KMS-11 (cell line): ENCODE data around the gene LGALS3.

ENCODE experiments used
- H2AFZ ChIP-seq: fragments of 200-600 bp; sonication (generic); 2 replicates; pipeline ENCODE4 v1.6.1; 2016; ENCODE audit warnings: antibody characterized with exemption, mixed run types, low read depth
- H3K27ac ChIP-seq: fragments of 200-600 bp; sonication (generic); 2 replicates; pipeline ENCODE4 v1.6.1; 2016; ENCODE audit warnings: mild to moderate bottlenecking, mixed run types
- H3K27me3 ChIP-seq: fragments of 200-600 bp; sonication (generic); 2 replicates; pipeline ENCODE4 v1.6.1; 2017; ENCODE audit warnings: mild to moderate bottlenecking, low read depth, mixed run types, moderate library complexity; ENCODE audit not compliant: insufficient read depth
- H3K36me3 ChIP-seq: fragments of 200-600 bp; sonication (generic); 2 replicates; pipeline ENCODE4 v1.6.1; 2017; ENCODE audit warnings: mild to moderate bottlenecking, mixed run types; ENCODE audit not compliant: insufficient read depth
- H3K4me1 ChIP-seq: fragments of 200-600 bp; sonication (generic); 2 replicates; pipeline ENCODE4 v1.6.1; 2016; ENCODE audit warnings: mild to moderate bottlenecking, low read depth, mixed run types; ENCODE audit not compliant: poor library complexity, severe bottlenecking
- H3K4me2 ChIP-seq: fragments of 200-600 bp; sonication (generic); 2 replicates; pipeline ENCODE4 v1.7.0; 2016; ENCODE audit warnings: mild to moderate bottlenecking, mixed run types
- H3K4me3 ChIP-seq: fragments of 200-600 bp; sonication (generic); IDR thresholded peaks from 2 replicates; pipeline ENCODE4 v1.6.1; 2017; ENCODE audit warnings: low read depth, low read length, mixed read lengths; ENCODE audit not compliant: insufficient read depth
- H3K79me2 ChIP-seq: fragments of 200-600 bp; sonication (generic); 2 replicates; pipeline ENCODE4 v1.6.1; 2016; ENCODE audit warnings: low read depth, mixed run types; ENCODE audit not compliant: insufficient read depth
- H3K9ac ChIP-seq: fragments of 200-600 bp; sonication (generic); 2 replicates; pipeline ENCODE4 v1.6.1; 2016; ENCODE audit warnings: mild to moderate bottlenecking, mixed run types
- H4K20me1 ChIP-seq: fragments of 200-600 bp; sonication (generic); 2 replicates; pipeline ENCODE4 v1.6.1; 2016; ENCODE audit warnings: mild to moderate bottlenecking, mixed run types; ENCODE audit not compliant: insufficient read depth
- TF ChIP-seq, protein P1 (sequence below): fragments of 200-600 bp; sonication (generic); conservative IDR thresholded peaks from 2 replicates; pipeline ENCODE4 v1.6.1; 2017; ENCODE audit warnings: low read depth, mild to moderate bottlenecking, antibody characterized with exemption, low read length, moderate library complexity, mixed read lengths

LGALS3 gene

GRCh38 chr14:55098561-55098898 is 30.5 kb upstream of the LGALS3 start:
- H3K27ac ChIP-seq: peak overlapping the region; percentile 85
- no peaks in the 10 kb centered on the region for H3K27me3 ChIP-seq
- H4K20me1 ChIP-seq: no peaks in the 10 kb centered on the region
- H3K4me1 ChIP-seq: peaks cover 64% of the 10 kb centered on the region
- H3K79me2 ChIP-seq: no peaks in the 10 kb centered on the region
- H3K4me2 ChIP-seq: peak overlapping the region; percentile 42
- H2AFZ ChIP-seq: peak overlapping the region; percentile 10; the same call in 1 of the 2 replicates
- peak overlapping the region; percentile 41; the same call in 1 of the 2 replicates for H3K9ac ChIP-seq
- TF ChIP-seq, protein P1, sequence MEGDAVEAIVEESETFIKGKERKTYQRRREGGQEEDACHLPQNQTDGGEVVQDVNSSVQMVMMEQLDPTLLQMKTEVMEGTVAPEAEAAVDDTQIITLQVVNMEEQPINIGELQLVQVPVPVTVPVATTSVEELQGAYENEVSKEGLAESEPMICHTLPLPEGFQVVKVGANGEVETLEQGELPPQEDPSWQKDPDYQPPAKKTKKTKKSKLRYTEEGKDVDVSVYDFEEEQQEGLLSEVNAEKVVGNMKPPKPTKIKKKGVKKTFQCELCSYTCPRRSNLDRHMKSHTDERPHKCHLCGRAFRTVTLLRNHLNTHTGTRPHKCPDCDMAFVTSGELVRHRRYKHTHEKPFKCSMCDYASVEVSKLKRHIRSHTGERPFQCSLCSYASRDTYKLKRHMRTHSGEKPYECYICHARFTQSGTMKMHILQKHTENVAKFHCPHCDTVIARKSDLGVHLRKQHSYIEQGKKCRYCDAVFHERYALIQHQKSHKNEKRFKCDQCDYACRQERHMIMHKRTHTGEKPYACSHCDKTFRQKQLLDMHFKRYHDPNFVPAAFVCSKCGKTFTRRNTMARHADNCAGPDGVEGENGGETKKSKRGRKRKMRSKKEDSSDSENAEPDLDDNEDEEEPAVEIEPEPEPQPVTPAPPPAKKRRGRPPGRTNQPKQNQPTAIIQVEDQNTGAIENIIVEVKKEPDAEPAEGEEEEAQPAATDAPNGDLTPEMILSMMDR: no peak
- H3K36me3 ChIP-seq: no peaks in the 10 kb centered on the region
- H3K4me3 ChIP-seq: no peak overlapping the region

GRCh38 chr14:55099756-55100155 is 29.3 kb upstream of the LGALS3 start:
- Histone ChIP-seq H3K79me2 (no peaks in the 10 kb centered on the region), H3K4me2 (no peak overlapping the region), H3K27ac (no peak overlapping the region), H3K36me3 (no peaks in the 10 kb centered on the region), H4K20me1 (no peaks in the 10 kb centered on the region), H3K27me3 (no peaks in the 10 kb centered on the region), H3K4me3 (no peak overlapping the region), H3K4me1 (peaks cover 76% of the 10 kb centered on the region), H3K9ac (no peak overlapping the region), H2AFZ (no peak overlapping the region)
- TF ChIP-seq, protein P1: no peak

DNA sequence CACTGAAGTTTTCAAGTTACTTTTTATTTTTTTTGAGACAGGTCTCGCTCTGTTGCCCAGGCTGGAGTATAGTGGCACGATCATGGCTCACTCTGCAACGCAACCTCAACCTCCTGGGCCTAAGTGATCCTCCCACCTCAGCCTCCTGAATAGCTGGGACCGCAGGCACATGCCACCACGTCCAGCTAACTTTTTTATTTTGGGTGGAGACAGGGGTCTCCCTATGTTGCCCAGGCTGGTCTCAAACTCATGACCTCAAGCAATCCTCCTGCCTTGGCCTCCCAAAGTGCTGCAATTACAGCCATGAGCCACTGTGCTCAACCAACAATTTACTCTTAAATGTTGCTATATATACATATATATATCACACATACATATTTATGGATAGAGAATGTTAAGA is 27.4 kb upstream of the LGALS3 start:
- H3K79me2 ChIP-seq: no peaks in the 10 kb centered on the region
- peak overlapping the region; percentile 98 for H3K27ac ChIP-seq
- TF ChIP-seq, protein P1: no peak
- H3K36me3 ChIP-seq: no peaks in the 10 kb centered on the region
- no peaks in the 10 kb centered on the region for H4K20me1 ChIP-seq
- H3K27me3 ChIP-seq: no peaks in the 10 kb centered on the region
- no peak overlapping the region for H3K4me3 ChIP-seq
- H3K4me1 ChIP-seq: peaks cover 78% of the 10 kb centered on the region
- H3K9ac ChIP-seq: no peak overlapping the region
- peak overlapping the region; percentile 90; the same call in 1 of the 2 replicates for H3K4me2 ChIP-seq
- no peak overlapping the region; the same call in 1 of the 2 replicates for H2AFZ ChIP-seq

DNA sequence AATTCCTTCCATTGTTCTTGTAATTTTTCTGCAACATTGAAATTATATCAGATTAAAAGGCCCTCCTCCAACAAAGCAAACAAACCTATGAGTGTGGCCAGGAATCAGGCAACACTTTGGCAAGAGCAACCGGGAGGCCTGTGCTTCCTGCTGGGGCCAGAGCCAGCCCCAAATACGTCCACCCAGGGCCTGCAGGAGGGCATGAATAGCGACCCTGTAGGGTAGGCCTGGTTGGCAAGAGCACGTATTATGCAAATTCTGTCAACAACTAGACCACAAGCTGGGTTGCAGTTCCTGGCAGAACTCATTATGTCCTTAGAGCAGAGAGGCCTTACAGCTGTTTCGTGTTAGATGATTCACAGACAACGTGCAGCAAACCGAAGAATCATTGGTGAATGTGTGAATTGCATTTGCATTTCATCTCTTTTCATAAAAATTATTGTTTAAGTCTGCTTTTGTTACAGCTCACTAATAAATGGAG is 26.9 kb upstream of the LGALS3 start:
- no peak overlapping the region for H3K4me3 ChIP-seq
- H3K9ac ChIP-seq: peak overlapping the region; percentile 63; the same call in 1 of the 2 replicates
- TF ChIP-seq, protein P1: no peak
- no peaks in the 10 kb centered on the region for H4K20me1 ChIP-seq
- peaks cover 75% of the 10 kb centered on the region for H3K4me1 ChIP-seq
- no peaks in the 10 kb centered on the region for H3K79me2 ChIP-seq
- H2AFZ ChIP-seq: peak overlapping the region; percentile 58; the same call in 1 of the 2 replicates
- peak overlapping the region; percentile 98 for H3K27ac ChIP-seq
- H3K36me3 ChIP-seq: no peaks in the 10 kb centered on the region
- H3K27me3 ChIP-seq: no peaks in the 10 kb centered on the region
- H3K4me2 ChIP-seq: peak overlapping the region; percentile 90
